Measurements from ENCODE around the gene THY1.

DNA sequence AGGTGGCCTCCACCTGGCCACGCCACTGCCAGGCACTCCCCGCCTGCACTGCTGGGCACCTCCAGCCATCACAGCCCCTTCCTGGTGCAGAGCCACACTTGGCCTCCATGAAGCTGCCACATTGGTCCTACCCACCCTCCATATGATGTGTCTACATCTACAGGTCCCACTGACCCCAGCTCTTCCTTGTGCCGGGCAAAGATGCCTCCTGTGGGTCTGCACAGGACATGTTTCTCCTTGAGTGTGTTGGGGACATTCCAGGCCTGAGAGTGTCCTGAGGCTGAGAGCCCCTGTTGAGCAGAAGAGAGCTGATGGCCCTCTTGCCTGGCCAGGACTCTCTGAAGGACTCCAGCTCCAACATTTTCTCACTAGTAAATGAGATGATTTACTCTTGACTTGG lies 7.5 kb downstream of the THY1 start:
- TF ChIP-seq, protein P1, sequence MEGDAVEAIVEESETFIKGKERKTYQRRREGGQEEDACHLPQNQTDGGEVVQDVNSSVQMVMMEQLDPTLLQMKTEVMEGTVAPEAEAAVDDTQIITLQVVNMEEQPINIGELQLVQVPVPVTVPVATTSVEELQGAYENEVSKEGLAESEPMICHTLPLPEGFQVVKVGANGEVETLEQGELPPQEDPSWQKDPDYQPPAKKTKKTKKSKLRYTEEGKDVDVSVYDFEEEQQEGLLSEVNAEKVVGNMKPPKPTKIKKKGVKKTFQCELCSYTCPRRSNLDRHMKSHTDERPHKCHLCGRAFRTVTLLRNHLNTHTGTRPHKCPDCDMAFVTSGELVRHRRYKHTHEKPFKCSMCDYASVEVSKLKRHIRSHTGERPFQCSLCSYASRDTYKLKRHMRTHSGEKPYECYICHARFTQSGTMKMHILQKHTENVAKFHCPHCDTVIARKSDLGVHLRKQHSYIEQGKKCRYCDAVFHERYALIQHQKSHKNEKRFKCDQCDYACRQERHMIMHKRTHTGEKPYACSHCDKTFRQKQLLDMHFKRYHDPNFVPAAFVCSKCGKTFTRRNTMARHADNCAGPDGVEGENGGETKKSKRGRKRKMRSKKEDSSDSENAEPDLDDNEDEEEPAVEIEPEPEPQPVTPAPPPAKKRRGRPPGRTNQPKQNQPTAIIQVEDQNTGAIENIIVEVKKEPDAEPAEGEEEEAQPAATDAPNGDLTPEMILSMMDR (IDR thresholded peaks at IDR 0.05): no peak
- TF ChIP-seq POLR2A (IDR thresholded peaks at IDR 0.05): no peak

All from thyroid gland (tissue), 4 donors.